Adrenal gland (tissue), 12 donors: ENCODE measurements around the gene CADM1. TPM values are rescaled to one million over a fixed set of nuclear protein-coding genes. Genes with fewer than 3 reads are reported as not detected.

Experiments used
- DNase-seq, 7 donors: peaks; one replicate each; pipeline ENCODE4 v3.0.0-alpha.2; 2019 to 2020
- H3K27ac ChIP-seq, 5 donors: fragments of 200-600 bp; sonication (generic) in 4 of 5; 1 replicate in 3 of 5; 2 replicates in 2 of 5; pipeline versions ENCODE4 v1.5.1 to v1.8.0; 2016 to 2020; ENCODE audit warnings: mild to moderate bottlenecking in 1 of 5
- H3K27me3 ChIP-seq: fragments of 200-600 bp; 2 replicates; pipeline ENCODE4 v1.8.0; 2021
- H3K36me3 ChIP-seq, 2 donors: fragments of 200-600 bp; replicated peaks in 1 of 2; 1 replicate in 1 of 2; 2 replicates in 1 of 2; pipeline versions ENCODE4 v1.5.1 to v1.8.0; 2018 to 2022
- H3K4me1 ChIP-seq, 2 donors: fragments of 200-600 bp; replicated peaks in 1 of 2; 1 replicate in 1 of 2; 2 replicates in 1 of 2; pipeline versions ENCODE4 v1.5.1 to v1.8.0; 2018 to 2021
- H3K4me3 ChIP-seq, 4 donors: fragments of 200-600 bp; sonication (generic) in 3 of 4; one replicate each; pipeline ENCODE4 v1.5.1; 2016 to 2018
- H3K9me3 ChIP-seq, 3 donors: fragments of 200-600 bp; sonication (generic) in 1 of 3; replicated peaks in 1 of 3; 1 replicate in 2 of 3; 2 replicates in 1 of 3; pipeline versions ENCODE4 v1.5.1 to v1.8.0; 2016 to 2021
- POLR2A ChIP-seq, 2 donors: fragments of 450-650 bp; IDR thresholded peaks; one replicate each; pipeline ENCODE4 v1.6.1; 2017; ENCODE audit warnings: antibody characterized with exemption in 2 of 2, mild to moderate bottlenecking in 2 of 2, moderate library complexity in 1 of 2
- WGBS, 4 donors: extraction: QIAGEN DNeasy Blood & Tissue Kit in 2 of 4; methylation state at CpG; one replicate each; pipeline versions ENCODE4 v1.1.5 to v1.1.7; 2013 to 2017; 5-methylcytosine and 5-hydroxymethylcytosine counted together
- intact Hi-C, 2 donors: fragments of 100-400 bp; cut with DNase I; formaldehyde crosslinking; loops; one replicate each; pipeline versions ENCODE4 v1.14.1 to v1.15.0; 2022 to 2023
- polyA plus RNA-seq, 3 donors: library from polyadenylated mRNA; stranded (reverse); fragments of 200-250 nt in 2 of 3; fragments of 350-450 nt in 1 of 3; fragmentation: Illumina TruSeq in 1 of 3; extraction: RNeasy Lipid Tissue Mini Kit (QIAGEN cat#74804) in 1 of 3; gene quantifications; one replicate each; pipeline ENCODE4 v1.2.3, GENCODE V29; 2013 to 2014
- total RNA-seq, 9 donors: library from RNA; depleted of rRNA in 4 of 9; stranded (reverse); fragments of >200 nt in 4 of 9; fragments of 120-200 nt in 1 of 9; fragmentation: NEBNext Ultra II Directional in 1 of 9; extraction: Animal tissue kit (Norgen Biotek cat#: 25700) in 1 of 9; gene quantifications; one replicate each; pipeline versions ENCODE4 v1.1.0 to v1.2.4, GENCODE V29; 2013 to 2023
- TF ChIP-seq, protein P1 (sequence below), 6 experiments: fragments of 450-650 bp in 4 of 6; fragments of 200-600 bp in 2 of 6; sonication (generic) in 1 of 6; IDR thresholded peaks; 1 replicate in 5 of 6; 2 replicates in 1 of 6; pipeline versions ENCODE4 v1.5.1 to v1.8.0; 2016 to 2021; ENCODE audit warnings: antibody characterized with exemption in 6 of 6, mild to moderate bottlenecking in 2 of 6, moderate library complexity in 1 of 6
- donor health status: healthy with polysubstance abuse.
- donor health status: Bipolar disorder and iron deficiency.
- donor health status: DM: yes; HTN: yes; CAD: no.
- donor health status: DM: no; HTN: no; CAD: no.
- donor health status: DM: no; HTN: no; CAD: no.
- donor health status: DM: yes; HTN: yes; CAD: no.

Gene CADM1
- total and polyA plus RNA-seq, 12 donors = 21.6 to 256 (median 39.8) TPM

- Histone ChIP-seq H3K4me1 (peaks cover 0 to 6% of the 10 kb centered on the region in 2 donors), H3K27ac (no peak overlapping the region), H3K36me3 (no peaks in the 10 kb centered on the region), H3K4me3 (no peak overlapping the region), H3K9me3 (no peaks in the 10 kb centered on the region), H3K27me3 (no peaks in the 10 kb centered on the region)
- no peak for TF ChIP-seq POLR2A (IDR thresholded peaks at IDR 0.05)
- WGBS, 4 donors = 78 to 100% (median 90%) methylated on average over 1 of the region's 1 CpG
- intact Hi-C loops = no loop called here
- no peak for DNase-seq
Measured at GRCh38 chr11:115242982-115243381, 261.2 kb downstream of the CADM1 start.

- Histone ChIP-seq H3K4me1 (peaks cover 0 to 6% of the 10 kb centered on the region in 2 donors), H3K27me3 (no peaks in the 10 kb centered on the region), H3K4me3 (no peak overlapping the region), H3K9me3 (no peaks in the 10 kb centered on the region), H3K27ac (no peak overlapping the region), H3K36me3 (no peaks in the 10 kb centered on the region)
- TF ChIP-seq, protein P1, sequence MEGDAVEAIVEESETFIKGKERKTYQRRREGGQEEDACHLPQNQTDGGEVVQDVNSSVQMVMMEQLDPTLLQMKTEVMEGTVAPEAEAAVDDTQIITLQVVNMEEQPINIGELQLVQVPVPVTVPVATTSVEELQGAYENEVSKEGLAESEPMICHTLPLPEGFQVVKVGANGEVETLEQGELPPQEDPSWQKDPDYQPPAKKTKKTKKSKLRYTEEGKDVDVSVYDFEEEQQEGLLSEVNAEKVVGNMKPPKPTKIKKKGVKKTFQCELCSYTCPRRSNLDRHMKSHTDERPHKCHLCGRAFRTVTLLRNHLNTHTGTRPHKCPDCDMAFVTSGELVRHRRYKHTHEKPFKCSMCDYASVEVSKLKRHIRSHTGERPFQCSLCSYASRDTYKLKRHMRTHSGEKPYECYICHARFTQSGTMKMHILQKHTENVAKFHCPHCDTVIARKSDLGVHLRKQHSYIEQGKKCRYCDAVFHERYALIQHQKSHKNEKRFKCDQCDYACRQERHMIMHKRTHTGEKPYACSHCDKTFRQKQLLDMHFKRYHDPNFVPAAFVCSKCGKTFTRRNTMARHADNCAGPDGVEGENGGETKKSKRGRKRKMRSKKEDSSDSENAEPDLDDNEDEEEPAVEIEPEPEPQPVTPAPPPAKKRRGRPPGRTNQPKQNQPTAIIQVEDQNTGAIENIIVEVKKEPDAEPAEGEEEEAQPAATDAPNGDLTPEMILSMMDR (IDR thresholded peaks at IDR 0.05) = no peak
- TF ChIP-seq POLR2A (IDR thresholded peaks at IDR 0.05) = no peak
- intact Hi-C loops = no loop called here
- no peak for DNase-seq
- WGBS, 4 donors = 89 to 96% (median 91%) methylated on average over 4 of the region's 4 CpGs
Measured at GRCh38 chr11:115241899-115242298, 262.3 kb downstream of the CADM1 start.

GRCh38 chr11:115238791-115239190 lies 265.4 kb downstream of the CADM1 start:
- Histone ChIP-seq H3K9me3 (no peaks in the 10 kb centered on the region), H3K27ac (no peak overlapping the region), H3K4me3 (no peak overlapping the region), H3K27me3 (no peaks in the 10 kb centered on the region), H3K36me3 (no peaks in the 10 kb centered on the region), H3K4me1 (peaks cover 0 to 6% of the 10 kb centered on the region in 2 donors)
- peak in 1 of 7 donors; percentile 18 for DNase-seq
- TF ChIP-seq POLR2A (IDR thresholded peaks at IDR 0.05) = no peak
- TF ChIP-seq, protein P1 (IDR thresholded peaks at IDR 0.05) = no peak
- WGBS, 4 donors = 71 to 92% (median 81%) methylated on average over 2 of the region's 2 CpGs
- intact Hi-C loops = no loop called here

DNA sequence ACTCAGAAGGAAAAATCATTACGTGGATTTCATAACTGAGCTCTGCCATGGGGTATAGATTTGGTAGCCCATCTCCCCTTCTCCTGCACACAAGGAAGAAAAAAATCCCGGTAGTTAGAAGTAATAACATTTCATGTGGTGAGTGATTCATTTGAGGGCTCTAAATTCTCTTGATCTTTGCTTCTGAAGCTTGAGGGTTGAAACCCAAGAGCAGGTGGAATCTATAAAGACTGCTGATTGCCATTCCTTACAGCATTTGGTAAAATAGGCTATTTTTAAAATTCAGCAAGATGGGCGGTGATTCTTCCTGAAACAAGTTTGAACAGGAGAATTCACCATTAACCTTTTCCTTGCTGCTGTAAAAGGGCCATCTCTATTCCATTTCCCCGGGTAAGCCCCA lies 266.1 kb downstream of the CADM1 start:
- no peaks in the 10 kb centered on the region for H3K36me3 ChIP-seq
- intact Hi-C loops = no loop called here
- no peak for TF ChIP-seq POLR2A (IDR thresholded peaks at IDR 0.05)
- TF ChIP-seq, protein P1 (IDR thresholded peaks at IDR 0.05) = no peak
- no peak overlapping the region for H3K27ac ChIP-seq
- peaks cover 0 to 6% of the 10 kb centered on the region in 2 donors for H3K4me1 ChIP-seq
- no peaks in the 10 kb centered on the region for H3K9me3 ChIP-seq
- H3K4me3 ChIP-seq = no peak overlapping the region
- H3K27me3 ChIP-seq = no peaks in the 10 kb centered on the region
- DNase-seq = no peak
- 83 to 91% (median 86%) methylated on average over 4 of the region's 4 CpGs for WGBS, 4 donors

- intact Hi-C loops = no loop called here
Measured at GRCh38 chr11:115237578-115237977, 266.6 kb downstream of the CADM1 start.

More at GRCh38 chr11:115237578-115237977, 266.6 kb downstream of the CADM1 start:
- 78 to 86% (median 82%) methylated on average over 3 of the region's 3 CpGs for WGBS, 4 donors
- peaks cover 0 to 6% of the 10 kb centered on the region in 2 donors for H3K4me1 ChIP-seq
- H3K9me3 ChIP-seq = no peaks in the 10 kb centered on the region
- H3K36me3 ChIP-seq = no peaks in the 10 kb centered on the region
- no peak for TF ChIP-seq POLR2A (IDR thresholded peaks at IDR 0.05)
- TF ChIP-seq, protein P1 (IDR thresholded peaks at IDR 0.05) = no peak
- no peaks in the 10 kb centered on the region for H3K27me3 ChIP-seq
- H3K27ac ChIP-seq = no peak overlapping the region
- no peak for DNase-seq
- H3K4me3 ChIP-seq = no peak overlapping the region
